ENCODE results near the gene PLK2. TPM values are rescaled to one million over a fixed set of nuclear protein-coding genes. Genes with fewer than 3 reads are reported as not detected.
A peak's percentile ranks its signal among the peaks of the same experiment; 100 is the strongest.

The PLK2 gene
- total and polyA plus RNA-seq, 2 of the 8 experiments (the other 6 are each of a cell fraction or from before 2014, with no cell fraction given), result 5.8 to 20.6 TPM

DNA sequence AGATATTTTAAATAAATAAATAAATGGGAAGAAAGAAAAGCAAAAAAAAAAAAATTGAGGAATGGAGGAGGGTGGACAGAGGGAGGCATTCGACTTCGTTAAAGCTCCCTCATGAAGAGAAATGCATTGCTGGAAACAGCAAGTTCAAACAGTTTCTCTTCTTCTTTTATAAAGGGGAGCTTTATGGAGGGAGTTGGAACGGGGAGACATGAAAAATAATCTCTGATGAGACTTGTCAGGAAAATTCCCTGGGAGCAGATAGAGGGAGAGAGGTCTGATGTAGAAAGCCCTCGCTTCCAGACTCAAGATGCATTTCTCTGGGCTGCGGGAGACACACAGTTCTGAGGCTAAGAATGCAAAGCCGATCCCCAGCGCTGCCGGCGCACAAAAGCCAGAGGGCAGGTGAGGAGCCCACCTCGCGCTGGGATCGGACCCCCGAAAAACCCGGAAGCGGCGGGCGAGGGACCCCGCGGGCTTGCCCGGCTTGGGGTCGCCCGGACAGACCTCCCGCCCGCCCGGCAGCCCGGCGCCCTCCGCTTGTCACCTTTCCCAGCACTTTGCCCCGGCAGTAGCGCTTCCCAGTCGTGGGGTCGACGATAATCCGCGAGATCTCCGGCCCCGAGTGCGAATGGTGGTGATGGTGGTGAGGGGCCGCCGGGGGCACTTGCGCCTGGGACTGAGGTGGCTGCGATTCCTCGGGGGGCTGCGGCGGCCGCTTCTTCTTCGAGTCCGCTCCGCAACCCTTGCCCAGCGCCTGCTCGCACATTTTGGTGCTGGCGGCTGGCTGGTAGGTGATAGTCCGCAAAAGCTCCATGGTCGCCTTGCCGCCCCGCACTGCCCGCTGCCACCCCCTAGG is 512 bp downstream of the PLK2 start (continued):
- TF ChIP-seq SIN3A (conservative IDR thresholded peaks at IDR 0.05 in 1 of 2, IDR thresholded peaks at IDR 0.05 in 1 of 2; ENCODE audit: low read depth in 1 of 2, low read length in 2 of 2) (no peak), USF2 (IDR thresholded peaks at IDR 0.05; ENCODE audit: low read length) (no peak), KDM4A (IDR thresholded peaks at IDR 0.05; ENCODE audit: low read depth, low read length, severe bottlenecking) (peak; percentile 8)
